Renal cortex interstitium (tissue), 11 donors: ENCODE measurements around the gene DUSP2. TPM values are rescaled to one million over a fixed set of nuclear protein-coding genes. Genes with fewer than 3 reads are reported as not detected.

Experiments
- DNase-seq, 11 donors: peaks; one replicate each; pipeline ENCODE4 v3.0.0-alpha.2; 2013; ENCODE audit warnings: low read depth in 9 of 11, low spot score in 4 of 11; ENCODE audit errors: extremely low read depth in 1 of 11
- polyA plus RNA-seq, 3 donors: library from polyadenylated mRNA; unstranded; fragments of 120-200 nt; gene quantifications; one replicate each; pipeline ENCODE4 v1.2.1, GENCODE V29; 2013; ENCODE audit not compliant: insufficient read length in 3 of 3

Gene DUSP2
- polyA plus RNA-seq, 3 donors = 2.1 to 8.9 (median 2.9) TPM

DNA sequence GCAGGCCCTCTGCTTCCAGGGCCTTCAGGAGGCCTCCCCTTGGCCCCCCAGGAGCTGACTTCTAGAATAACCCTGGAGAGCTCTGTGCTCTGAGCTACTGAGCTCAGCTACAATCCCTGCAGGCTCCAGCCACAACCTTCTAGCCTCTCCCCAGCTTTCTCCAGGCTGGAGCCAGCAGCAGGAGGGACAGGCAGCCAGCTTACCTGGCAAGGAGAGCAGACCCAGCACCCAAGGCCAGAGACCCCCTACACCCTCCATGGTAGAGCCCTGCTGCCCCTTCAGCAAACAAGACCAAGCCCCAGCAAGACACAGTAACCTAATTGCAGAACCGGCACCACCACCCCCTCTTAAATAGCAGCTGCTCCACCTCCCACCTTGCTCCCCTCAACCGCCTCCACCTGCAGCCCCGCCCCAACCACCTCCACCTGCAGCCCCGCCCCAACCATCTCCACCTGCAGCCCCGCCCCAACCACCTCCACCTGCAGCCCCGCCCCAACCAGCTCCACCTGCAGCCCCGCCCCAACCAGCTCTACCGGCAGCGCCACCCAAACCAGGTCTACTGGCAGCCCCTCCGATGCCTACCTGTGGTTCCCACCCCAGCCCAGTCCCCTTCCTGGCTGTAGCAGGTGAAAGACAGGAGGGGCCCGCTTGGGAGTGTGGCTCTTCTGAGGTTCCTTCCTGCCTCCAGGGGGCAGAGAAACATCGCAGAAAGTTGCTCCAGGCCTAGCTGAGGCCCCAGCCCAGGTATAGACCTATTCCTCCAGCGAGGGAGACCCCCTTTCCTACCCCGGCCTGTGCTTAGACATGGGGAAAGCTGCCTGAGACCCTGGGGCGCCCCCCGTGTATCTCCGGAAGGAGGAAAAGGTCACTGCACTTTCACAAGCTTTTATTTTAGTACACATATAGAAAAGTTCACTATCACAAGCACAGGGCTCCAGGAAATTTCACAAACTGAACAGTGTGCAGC is 6.8 kb downstream of the DUSP2 start, which contains the start of gene ASTL:
Gene ASTL (minus strand): TSS at position 324 of the 967 bp plus-strand sequence. CDS start 66 bp downstream, at position 258.
- DNase-seq = no peak

DNA sequence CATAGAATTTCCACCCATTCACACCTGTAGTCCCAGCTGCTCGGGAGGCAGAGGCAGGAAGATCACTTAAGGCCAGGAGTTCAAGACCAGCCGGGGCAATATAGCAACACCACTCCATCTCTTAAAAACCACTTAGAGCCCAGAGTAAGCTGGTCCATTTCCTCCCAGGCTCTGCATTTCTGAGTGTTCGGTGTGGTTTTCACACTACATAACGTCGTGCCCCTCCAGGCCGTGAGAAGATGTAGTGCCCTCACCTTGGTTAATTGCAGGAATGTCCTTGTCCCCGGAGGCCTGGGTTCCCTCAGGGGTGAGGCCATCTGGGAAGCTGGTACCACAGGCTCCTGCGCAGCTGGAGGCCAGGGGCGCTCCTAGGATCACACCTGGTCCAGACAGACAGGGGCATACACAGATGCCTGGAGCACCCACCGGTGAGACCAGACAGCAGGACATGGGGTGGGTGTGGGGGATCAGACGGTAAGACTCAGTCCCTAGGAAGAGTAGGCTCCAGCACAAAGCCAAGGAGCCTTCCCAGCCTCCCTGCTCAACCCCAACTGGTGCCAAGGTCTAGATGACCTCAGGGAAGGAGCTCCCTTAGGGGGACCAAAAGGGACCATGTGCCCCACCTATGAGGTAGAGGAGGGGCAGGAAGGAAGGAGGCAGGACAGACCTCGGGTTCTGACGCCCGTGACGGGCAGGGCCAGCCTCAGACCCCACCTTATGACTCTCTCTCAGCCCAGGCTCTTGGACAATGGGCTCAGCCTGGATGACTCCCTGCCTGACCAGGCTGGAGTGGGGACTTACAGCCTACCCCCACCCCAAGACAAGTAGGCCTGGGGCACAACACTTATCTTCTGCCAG is 7.7 kb downstream of the DUSP2 start:
- no peak for DNase-seq

DNA sequence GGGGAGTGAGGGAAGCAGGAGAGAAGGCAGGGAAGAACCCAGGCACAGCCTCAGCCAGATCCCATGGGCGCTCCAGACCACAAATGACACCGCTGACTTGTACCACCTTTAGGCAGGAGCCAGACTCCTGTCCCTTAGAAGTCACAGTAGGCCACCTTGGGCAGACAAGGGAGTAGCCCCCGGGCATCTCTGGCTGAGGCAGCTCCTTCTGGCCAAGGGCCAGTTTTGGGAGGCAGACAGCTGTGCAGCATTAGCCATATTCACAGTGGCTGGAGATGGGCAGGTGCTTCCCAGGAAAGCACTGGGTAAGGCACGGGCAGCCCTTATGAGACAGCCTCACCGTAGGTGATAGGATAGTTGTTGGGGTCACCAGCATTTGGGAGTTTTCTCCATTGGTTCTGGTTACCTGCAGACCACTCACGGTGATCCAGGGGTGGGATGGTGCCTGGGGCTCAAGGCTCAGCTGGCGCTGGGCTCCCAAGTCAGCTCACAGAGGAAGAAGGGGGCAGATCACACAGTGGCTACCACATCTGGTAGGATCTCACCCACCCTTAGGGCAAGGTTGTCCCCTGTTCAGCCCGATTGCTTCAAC is 9.0 kb downstream of the DUSP2 start:
- no peak for DNase-seq

DNA sequence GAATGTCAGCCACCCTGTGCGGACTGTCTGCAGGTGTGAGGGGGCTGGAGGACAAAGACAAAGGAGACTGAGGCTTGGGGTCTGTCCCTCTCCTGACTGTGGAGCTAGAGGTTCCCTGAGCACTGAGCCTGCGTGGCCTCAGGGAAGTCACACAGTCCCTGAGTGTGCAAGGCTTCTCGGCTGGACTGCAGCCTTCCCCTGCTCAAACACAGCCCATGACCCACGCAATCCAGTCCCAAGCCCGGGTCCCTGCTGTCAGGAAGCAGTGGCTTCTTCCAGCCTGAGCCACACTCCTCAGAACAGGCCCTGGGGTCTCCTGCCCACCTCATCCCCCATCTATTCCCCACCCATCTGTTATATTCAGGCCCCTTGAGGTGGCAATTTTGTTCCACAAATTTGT is 9.6 kb downstream of the DUSP2 start:
- DNase-seq = no peak

DNA sequence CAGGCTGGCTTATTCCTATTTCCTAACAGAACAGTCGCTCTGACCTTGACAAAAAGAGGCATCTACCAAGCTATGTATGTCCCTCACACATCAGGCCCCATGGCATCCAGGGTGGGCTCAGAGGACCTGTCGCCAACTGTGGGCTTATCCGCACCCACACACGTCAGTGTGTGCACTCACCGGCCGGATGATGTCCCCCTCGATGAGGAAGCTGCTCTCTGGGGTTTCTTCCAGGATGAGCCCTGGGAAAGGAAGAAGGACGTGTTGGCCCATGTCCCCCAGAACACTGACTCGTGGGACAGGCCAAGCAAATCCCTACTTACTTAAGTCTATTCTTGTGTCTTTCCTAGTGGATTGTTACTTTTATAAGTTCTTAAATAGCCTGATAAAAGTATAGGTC is 10.1 kb downstream of the DUSP2 start:
- DNase-seq = no peak

DNA sequence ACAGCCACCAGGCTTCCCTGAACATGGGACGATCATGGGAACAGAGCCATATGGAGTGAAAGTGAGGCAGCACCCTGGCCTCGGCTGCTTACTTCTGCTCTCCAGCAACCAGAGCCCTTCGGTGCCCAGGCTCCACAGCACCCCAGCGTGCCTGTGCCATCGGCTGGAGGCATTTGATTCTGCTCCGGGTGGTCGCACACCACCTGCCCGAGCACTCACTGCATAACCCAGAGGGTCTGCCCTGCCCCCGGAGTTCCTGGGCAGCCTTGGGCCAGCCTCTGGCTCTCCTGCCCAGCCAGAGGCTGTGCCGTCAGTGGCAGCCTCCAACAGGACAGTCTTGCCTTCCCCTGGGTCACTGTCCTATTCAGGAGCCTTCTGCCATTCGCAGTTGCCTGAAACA is 10.8 kb downstream of the DUSP2 start:
- no peak for DNase-seq

DNA sequence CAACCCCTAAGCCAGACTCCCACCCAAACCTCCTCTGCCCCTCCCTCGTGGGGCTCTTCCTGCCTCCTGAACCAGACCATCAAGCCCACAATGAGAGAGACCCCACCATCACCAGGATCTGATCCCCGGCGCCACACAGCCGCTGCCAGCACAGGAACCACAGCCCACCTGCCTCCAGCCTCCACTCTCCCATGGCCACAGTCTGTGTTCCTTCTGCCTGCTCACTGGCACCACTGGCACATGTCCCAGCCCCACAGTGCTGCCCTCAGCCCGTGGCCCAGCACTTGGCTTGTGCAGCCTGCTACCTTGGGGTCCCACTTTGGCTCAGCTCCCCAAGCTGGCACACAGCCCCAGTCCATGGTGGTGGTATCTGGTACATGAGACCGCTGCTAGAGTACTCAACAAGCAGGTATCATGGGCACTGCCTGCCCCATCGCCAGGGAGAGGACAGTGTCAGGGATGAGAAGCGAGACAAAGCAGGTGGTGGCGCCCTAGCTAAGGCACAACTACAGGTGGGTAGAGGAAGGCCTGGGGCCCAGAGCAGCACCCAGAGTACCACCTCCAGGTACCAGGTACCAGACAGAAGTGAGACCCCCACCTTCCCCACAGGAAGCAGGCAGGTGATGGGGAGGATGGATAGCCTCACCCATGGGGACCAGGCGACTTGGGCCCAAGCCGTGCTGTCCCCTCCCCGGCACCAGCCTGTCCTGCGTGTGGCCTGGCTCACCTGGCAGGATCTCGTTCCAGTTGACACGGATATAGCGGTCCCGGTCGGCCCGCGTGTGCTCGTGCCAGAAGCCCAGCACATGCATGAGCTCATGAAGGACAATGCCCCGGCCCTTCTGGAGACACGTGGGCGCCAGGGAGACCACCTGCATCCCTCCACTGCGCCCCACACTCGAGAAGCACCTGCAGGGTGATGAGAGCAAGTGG is 13.2 kb downstream of the DUSP2 start:
- no peak for DNase-seq

DNA sequence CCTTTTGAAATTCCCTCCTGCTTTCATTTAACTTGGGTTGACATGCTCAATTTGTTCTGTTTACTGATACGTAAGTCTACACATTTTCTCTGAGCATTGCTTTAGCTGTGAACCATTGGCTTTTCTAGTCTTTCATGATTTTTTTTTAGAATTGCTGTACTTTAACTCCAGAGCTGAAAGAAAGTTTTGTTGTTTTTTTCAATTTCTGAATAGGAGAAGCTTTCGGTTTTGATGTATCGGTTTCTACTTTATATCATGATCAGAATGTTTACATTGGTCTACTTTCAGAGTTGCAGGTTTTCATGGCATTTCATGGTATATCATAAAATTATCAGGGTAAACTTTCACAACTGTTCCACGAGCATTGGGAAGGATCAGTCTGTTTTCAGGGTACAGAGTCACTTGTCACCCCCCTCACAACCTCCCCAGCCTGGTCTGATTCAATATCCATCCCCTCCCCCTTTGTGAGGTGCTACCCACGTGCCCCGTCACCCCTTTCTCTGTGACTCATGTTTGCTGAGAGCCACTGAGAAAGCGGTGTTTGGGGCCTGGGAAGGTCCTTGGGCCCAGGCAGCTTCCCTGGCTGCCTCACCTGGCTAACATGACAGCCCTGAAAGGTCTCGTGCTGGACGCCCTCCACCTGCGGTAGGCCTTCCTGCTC is 14.0 kb downstream of the DUSP2 start:
- DNase-seq = no peak

DNA sequence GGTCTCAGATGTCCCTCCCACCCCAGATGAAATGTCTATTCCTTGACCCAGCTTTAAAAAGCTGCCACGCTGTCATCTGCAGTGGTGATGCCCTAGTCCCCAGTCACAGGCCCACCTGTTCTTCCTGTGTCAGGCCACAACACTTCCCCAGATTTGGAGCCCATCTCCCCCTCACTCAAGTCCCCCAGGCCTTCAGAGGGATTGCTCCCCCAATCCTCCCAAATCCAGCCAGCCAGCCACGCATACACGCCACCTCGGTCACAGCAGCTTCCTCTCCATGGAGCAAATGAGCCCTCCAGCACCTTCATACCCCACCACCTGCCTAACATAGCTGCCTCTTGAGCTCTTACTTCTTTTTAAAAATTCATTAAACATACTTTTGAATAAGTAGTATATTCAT is 14.8 kb downstream of the DUSP2 start:
- DNase-seq = no peak

DNA sequence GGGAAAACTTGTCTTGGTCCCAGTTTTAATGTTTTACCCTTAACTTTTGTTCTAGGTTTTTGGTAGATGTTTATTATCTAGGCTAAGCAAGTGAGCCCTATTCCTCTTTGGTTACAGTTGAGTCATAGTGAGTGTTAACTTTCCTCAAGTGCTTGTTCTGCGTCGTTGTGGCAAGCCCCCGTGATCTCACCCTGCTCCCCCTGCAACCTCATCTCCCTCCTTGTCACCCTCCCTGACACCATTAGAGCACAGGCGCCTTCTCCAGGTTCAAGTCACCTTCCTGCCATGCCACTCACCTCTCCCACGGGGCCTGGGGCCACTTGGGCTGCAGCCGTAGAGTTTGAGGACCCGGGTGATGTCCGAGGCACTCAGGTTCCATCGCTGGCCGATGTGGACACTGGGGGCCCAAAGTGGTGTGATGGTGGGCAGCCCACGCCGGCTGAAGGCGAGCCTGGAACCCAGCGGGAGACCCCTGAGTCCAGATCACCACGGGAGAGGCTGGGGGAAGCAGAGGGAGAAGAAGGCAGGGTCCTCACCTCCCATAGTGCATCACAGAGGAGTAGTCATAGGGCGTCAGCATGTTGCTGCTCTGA is 15.6 kb downstream of the DUSP2 start:
- DNase-seq = no peak

DNA sequence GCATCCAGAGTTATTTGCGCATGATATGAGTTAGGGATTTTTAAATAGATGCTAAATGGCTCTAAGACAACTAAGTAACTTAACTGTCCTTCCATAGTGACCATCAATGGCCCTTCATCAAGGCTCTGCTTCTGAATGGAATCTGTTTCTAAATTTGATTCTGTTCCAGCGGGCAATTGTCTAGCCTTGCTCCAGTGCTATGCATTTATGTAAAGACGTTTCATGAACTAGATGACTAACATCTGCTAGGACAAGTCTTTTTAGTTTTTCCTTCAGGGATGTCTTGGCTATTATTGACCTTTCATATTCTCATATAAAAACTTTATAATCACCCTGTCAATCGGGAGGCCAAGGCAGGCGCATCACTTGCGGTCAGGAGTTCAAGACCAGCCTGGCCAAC is 16.8 kb downstream of the DUSP2 start:
- DNase-seq = no peak

DNA sequence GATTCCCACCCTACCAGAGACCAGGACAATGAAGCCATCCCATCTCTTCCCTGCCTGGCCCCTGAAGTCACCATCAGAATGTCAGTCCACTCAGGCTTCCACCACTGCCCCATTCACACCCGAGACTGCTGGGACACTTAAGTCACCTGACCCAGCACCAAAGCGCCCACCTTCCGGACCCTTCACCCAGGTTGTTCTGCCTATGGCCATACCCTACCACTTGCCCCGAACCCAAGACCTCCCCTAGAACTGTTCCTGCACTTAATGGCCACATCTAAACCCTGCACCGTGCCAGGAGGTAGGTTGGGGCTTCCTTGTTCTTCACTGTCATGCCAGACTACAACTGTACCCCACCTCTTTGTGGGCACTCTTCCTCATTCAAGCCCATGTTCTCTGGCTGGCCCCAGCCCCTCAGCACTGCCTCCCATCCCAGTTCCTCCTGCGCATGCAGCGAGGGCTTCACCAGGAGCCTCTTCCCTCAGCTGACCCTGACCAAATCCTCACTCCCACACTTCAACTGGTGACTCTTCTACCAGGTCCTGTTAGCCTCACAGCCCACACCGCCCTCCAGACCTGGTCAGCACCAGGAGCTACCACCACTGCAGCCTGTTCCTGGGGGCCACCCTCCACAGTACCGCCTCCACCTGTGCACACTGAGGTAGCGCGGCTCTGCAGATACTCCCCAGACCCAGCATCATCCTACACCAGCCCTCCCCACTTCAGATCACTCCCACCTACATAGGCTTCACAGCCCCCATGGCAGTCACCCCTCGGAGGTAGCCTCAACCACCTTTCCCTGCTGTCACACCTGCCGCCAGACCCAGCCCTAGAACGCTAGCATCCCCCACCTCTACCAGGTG is 20.6 kb downstream of the DUSP2 start:
- no peak for DNase-seq

DNA sequence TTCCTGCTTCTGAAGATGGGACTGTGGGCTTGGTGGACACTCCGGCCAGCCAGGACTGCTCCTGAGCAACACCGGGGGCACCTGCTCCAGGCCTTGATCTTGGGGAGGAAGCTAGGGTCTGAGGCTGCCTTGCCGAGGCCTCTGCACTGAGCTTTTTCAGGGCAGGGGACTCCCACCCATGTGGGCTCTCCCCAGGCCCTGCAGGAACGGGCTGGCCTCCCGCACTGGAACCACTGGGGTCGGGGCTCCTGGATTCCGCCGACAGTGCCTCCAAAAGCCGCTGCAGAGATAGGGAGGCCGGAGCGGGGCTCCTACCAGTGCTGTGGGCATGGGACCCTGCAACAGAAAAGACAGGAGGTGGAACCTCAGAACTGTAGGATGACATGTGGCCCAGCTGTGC is 21.3 kb downstream of the DUSP2 start:
- DNase-seq = no peak

DNA sequence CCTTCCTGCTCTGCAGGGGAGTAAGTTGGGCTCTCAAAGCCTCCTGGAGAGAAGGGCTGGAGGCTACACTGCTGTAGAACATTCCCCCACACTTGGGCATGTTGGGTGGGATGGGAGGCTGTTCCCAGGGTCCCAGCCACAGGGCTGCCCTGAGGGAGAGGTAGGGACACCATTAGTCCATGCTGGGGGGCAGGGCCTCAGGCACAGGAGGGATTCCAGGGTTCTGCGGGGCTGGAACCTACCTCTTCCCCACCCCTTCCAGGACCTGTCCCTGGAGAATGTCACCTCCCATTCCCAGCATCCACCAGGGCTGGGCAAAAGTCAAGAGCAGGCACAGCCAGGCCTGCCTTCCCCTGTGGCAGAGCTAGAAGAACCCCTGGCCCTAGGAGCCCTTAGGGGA is 21.9 kb downstream of the DUSP2 start:
- no peak for DNase-seq

DNA sequence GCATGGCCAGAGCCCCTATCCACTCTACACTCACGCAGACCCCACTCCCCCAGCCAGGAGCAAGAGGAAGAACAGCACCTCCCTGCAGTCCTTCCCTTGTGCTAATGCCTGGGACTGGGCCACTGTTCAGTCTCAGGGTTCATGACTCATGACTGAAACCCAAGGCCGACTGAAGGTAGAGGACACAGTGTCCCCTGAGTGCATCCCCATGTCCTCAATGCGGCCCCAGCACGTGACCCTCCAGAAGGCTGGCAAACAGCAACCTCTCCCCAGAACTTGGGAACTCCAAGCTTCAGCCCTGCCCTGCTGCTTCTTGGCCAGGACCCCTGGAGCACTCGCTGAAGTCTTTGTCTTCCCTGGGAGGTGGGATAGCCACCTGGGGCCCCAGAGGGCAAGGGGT is 22.8 kb downstream of the DUSP2 start:
- no peak for DNase-seq

DNA sequence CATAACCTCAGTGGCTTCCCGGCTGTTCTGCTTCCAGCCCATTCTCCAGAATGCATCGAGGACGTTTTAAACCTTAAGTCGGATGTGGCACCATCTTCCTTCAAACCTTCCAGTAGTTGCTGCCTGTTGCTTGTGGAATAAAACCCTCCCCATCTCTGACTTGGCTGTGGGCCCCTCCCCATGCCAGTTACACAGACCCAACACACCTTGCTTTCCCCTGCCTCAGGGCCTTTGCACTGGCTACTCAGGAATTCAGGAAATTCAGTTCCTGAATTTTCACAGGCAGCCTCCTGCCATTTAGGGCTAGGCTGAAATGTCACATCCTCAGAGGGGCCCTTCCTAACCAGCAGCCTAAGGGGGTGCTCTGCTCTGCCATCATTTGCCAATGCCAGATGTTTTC is 23.8 kb downstream of the DUSP2 start:
- no peak for DNase-seq

DNA sequence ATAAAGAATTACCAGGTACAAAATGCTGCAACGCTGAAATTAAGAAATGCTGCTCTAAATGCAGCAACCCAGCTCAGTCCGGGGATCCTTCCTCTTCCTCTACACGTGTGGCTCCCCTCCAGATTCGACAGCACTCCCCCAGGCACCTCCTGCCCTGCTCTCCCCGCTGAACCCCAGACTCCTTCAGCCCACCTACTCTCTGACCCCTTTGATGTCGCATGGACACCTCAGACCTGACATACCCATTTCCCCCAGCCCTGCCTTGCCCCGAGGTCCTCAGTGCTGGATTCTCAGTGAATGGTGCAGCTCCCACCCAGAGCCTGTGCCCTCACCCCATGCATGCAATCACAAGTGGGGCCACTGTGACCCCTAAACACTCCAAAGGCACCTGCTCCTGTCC is 24.2 kb downstream of the DUSP2 start:
- DNase-seq = no peak
